SK-N-SH (cell line): ENCODE data around the gene PEX26. TPM values are rescaled to one million over a fixed set of nuclear protein-coding genes. Genes with fewer than 3 reads are reported as not detected.

ENCODE experiments used
- CTCF ChIA-PET: fragments of 300-600, 350-600 bp; formaldehyde crosslinking; extraction: SDS; loops from one replicate; lab custom pipeline; 2021; lab: Yijun Ruan, JAX
- POLR2A ChIA-PET: fragments of 350-600 bp; sonication (Branson Sonifier 250); formaldehyde crosslinking; extraction: SDS; loops from one replicate; lab custom pipeline; 2020; ENCODE audit warnings: antibody characterized with exemption, inconsistent platforms; lab: Yijun Ruan, JAX
- DNase-seq: peaks from one replicate; pipeline ENCODE4 v3.0.0; 2012
- H2AFZ ChIP-seq: fragments of 200-600 bp; sonication (generic); 2 replicates; pipeline ENCODE4 v1.8.1; 2016; ENCODE audit warnings: antibody characterized with exemption, mild to moderate bottlenecking, low read depth
- H3F3A ChIP-seq: fragments of 200-600 bp; sonication (generic); replicated peaks from 2 replicates; pipeline ENCODE3; 2016; ENCODE audit warnings: antibody characterized with exemption, mild to moderate bottlenecking; ENCODE audit not compliant: insufficient read depth
- H3K27ac ChIP-seq, 2 experiments: fragments of 200-500 bp in 1 of 2; fragments of 200-600 bp in 1 of 2; sonication (Bioruptor generic) in 1 of 2; sonication (generic), shearing (Covaris generic) in 1 of 2; 2 replicates each; pipeline versions ENCODE4 v1.5.1 to v1.6.1; 2014 to 2016; ENCODE audit warnings: low read depth in 2 of 2, inconsistent platforms in 1 of 2, low read length in 1 of 2, mild to moderate bottlenecking in 1 of 2, mixed read lengths in 1 of 2
- H3K27me3 ChIP-seq: fragments of 200-600 bp; sonication (generic), shearing (Covaris generic); 2 replicates; pipeline ENCODE4 v1.6.1; 2016; ENCODE audit warnings: mixed run types; ENCODE audit not compliant: insufficient read depth
- H3K36me3 ChIP-seq, 2 experiments: fragments of 200-500 bp in 1 of 2; fragments of 200-600 bp in 1 of 2; sonication (Bioruptor generic) in 1 of 2; sonication (generic) in 1 of 2; replicated peaks in 1 of 2; 2 replicates each; pipeline versions ENCODE3 to v1.5.1; 2014 to 2016; ENCODE audit warnings: low read length in 1 of 2, mild to moderate bottlenecking in 1 of 2; ENCODE audit not compliant: insufficient read depth in 2 of 2, control insufficient read depth in 1 of 2
- H3K4me1 ChIP-seq, 2 experiments: fragments of 200-500 bp in 1 of 2; fragments of 200-600 bp in 1 of 2; sonication (Bioruptor generic) in 1 of 2; sonication (generic), shearing (Covaris generic) in 1 of 2; 2 replicates each; pipeline versions ENCODE4 v1.5.1 to v1.6.1; 2014 to 2016; ENCODE audit warnings: low read depth in 1 of 2, low read length in 1 of 2, mixed run types in 1 of 2; ENCODE audit not compliant: insufficient read depth in 2 of 2, control insufficient read depth in 1 of 2
- H3K4me2 ChIP-seq: fragments of 200-600 bp; sonication (generic), shearing (Covaris generic); 2 replicates; pipeline ENCODE4 v1.6.1; 2017; ENCODE audit warnings: mixed run types
- H3K4me3 ChIP-seq, 2 experiments: fragments of 200-500 bp in 1 of 2; fragments of 200-600 bp in 1 of 2; sonication (Bioruptor generic) in 1 of 2; sonication (generic), shearing (Covaris generic) in 1 of 2; 2 replicates each; pipeline versions ENCODE4 v1.5.1 to v1.8.1; 2014 to 2016; ENCODE audit warnings: low read depth in 2 of 2, inconsistent platforms in 1 of 2, low read length in 1 of 2, mild to moderate bottlenecking in 1 of 2, mixed read lengths in 1 of 2, moderate library complexity in 1 of 2
- H3K79me2 ChIP-seq: fragments of 200-600 bp; sonication (generic); 2 replicates; pipeline ENCODE4 v1.8.1; 2017; ENCODE audit warnings: mild to moderate bottlenecking; ENCODE audit not compliant: insufficient read depth
- H3K9ac ChIP-seq: fragments of 200-600 bp; sonication (generic); 2 replicates; pipeline ENCODE4 v1.6.1; 2017; ENCODE audit warnings: mixed run types
- H3K9me2 ChIP-seq: fragments of 200-600 bp; sonication (generic); 2 replicates; pipeline ENCODE4 v1.6.1; 2017; ENCODE audit warnings: mixed run types
- H3K9me3 ChIP-seq: fragments of 200-600 bp; sonication (generic); 2 replicates; pipeline ENCODE4 v1.6.1; 2017; ENCODE audit warnings: mixed run types, mild to moderate bottlenecking, moderate library complexity
- H4K20me1 ChIP-seq: fragments of 200-600 bp; sonication (generic); 2 replicates; pipeline ENCODE4 v1.6.1; 2017; ENCODE audit warnings: mild to moderate bottlenecking, mixed run types; ENCODE audit not compliant: insufficient read depth
- FOSL2 ChIP-seq: IDR thresholded peaks from 2 replicates; pipeline ENCODE4 v1.4.0; 2012; ENCODE audit warnings: low read depth, mild to moderate bottlenecking, moderate library complexity, borderline replicate concordance
- JUND ChIP-seq: IDR thresholded peaks from 2 replicates; pipeline ENCODE4 v1.4.0; 2012
- MXI1 ChIP-seq: IDR thresholded peaks from 2 replicates; pipeline ENCODE4 v1.6.1; 2012; ENCODE audit warnings: mild to moderate bottlenecking, low read depth, low read length, improper control_type of control experiment
- RFX5 ChIP-seq: IDR thresholded peaks from 2 replicates; pipeline ENCODE4 v1.6.1; 2012; ENCODE audit warnings: mild to moderate bottlenecking, improper control_type of control experiment, low read length
- RXRA ChIP-seq: IDR thresholded peaks from 2 replicates; pipeline ENCODE4 v1.4.0; 2012; ENCODE audit warnings: low read depth, mild to moderate bottlenecking, borderline replicate concordance
- TCF12 ChIP-seq: IDR thresholded peaks from 2 replicates; pipeline ENCODE4 v1.4.0; 2012
- TEAD4 ChIP-seq: IDR thresholded peaks from 2 replicates; pipeline ENCODE4 v1.4.0; 2012; ENCODE audit warnings: mild to moderate bottlenecking, borderline replicate concordance; ENCODE audit not compliant: insufficient read depth
- YY1 ChIP-seq: IDR thresholded peaks from 2 replicates; pipeline ENCODE4 v1.4.0; 2012; ENCODE audit warnings: low read depth, mild to moderate bottlenecking
- WGBS: methylation state at CpG from one replicate; pipeline ENCODE4 v1.1.6; 2017; ENCODE audit warnings: low lambda C conversion rate; 5-methylcytosine and 5-hydroxymethylcytosine counted together
- polyA plus RNA-seq, 3 experiments: library from polyadenylated mRNA; depleted of rRNA; stranded (reverse); fragments of >200 nt; gene quantifications; 2 replicates each; pipeline ENCODE4 v1.2.3, GENCODE V29; 2012
- TF ChIP-seq, protein P1 (sequence below): IDR thresholded peaks from 2 replicates; pipeline ENCODE4 v1.4.0; 2012; ENCODE audit warnings: low read depth
- TF ChIP-seq, protein P2 (sequence below): IDR thresholded peaks from 2 replicates; pipeline ENCODE4 v1.4.0; 2012; ENCODE audit warnings: low read depth, borderline replicate concordance

The PEX26 gene
- polyA plus RNA-seq, 1 of the 3 experiments (the other 2 are of a cell fraction): 13.0 TPM

- WGBS: 87% methylated on average over 13 of the region's 14 CpGs
- no peaks in the 10 kb centered on the region for H3K79me2 ChIP-seq
- no peaks in the 10 kb centered on the region for H3K36me3 ChIP-seq
- POLR2A ChIA-PET: no interaction called here
- H3K9me3 ChIP-seq: no peaks in the 10 kb centered on the region
- no peak for DNase-seq
- H4K20me1 ChIP-seq: no peaks in the 10 kb centered on the region
- H3K4me2 ChIP-seq: no peak overlapping the region
- no peak overlapping the region for H2AFZ ChIP-seq
- H3K4me3 ChIP-seq: no peak overlapping the region
- H3F3A ChIP-seq: no peaks in the 10 kb centered on the region
- H3K4me1 ChIP-seq: no peaks in the 10 kb centered on the region; a peak in 1 of 4 replicates
- H3K9me2 ChIP-seq: no peaks in the 10 kb centered on the region
- no peaks in the 10 kb centered on the region for H3K27me3 ChIP-seq
- no peak overlapping the region for H3K9ac ChIP-seq
- no peak overlapping the region for H3K27ac ChIP-seq
- CTCF ChIA-PET: interaction anchor here (1.0 to 3.8 kb wide), 4 partner anchors 8 to 238 kb away, joined by 3 to 21 read pairs (median 12); partner anchors contain the start of gene MICAL3
- TF ChIP-seq, protein P1, sequence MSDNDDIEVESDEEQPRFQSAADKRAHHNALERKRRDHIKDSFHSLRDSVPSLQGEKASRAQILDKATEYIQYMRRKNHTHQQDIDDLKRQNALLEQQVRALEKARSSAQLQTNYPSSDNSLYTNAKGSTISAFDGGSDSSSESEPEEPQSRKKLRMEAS: 0 out of 2 replicates have a peak, but pooled peaks have one; percentile 11
- TF ChIP-seq MXI1: no peak
Measured at GRCh38 chr22:18067548-18068341, 10.0 kb upstream of the PEX26 start.

GRCh38 chr22:18068381-18068988, 9.3 kb upstream of the PEX26 start:
- Histone ChIP-seq H3K4me3 (no peak overlapping the region), H3K9ac (no peak overlapping the region), H3F3A (no peaks in the 10 kb centered on the region), H3K4me1 (no peaks in the 10 kb centered on the region; a peak in 1 of 4 replicates), H3K27me3 (no peaks in the 10 kb centered on the region), H3K4me2 (no peak overlapping the region), H4K20me1 (no peaks in the 10 kb centered on the region), H3K9me3 (no peaks in the 10 kb centered on the region), H2AFZ (peak overlapping the region; percentile 74; the same call in 1 of the 2 replicates), H3K27ac (no peak overlapping the region), H3K9me2 (no peaks in the 10 kb centered on the region), H3K36me3 (no peaks in the 10 kb centered on the region), H3K79me2 (no peaks in the 10 kb centered on the region)
- 87% methylated on average over 3 of the region's 3 CpGs for WGBS
- TF ChIP-seq RXRA (no peak), RFX5 (no peak), TCF12 (no peak), FOSL2 (no peak), JUND (no peak), TEAD4 (no peak), YY1 (no peak)
- TF ChIP-seq, protein P2, sequence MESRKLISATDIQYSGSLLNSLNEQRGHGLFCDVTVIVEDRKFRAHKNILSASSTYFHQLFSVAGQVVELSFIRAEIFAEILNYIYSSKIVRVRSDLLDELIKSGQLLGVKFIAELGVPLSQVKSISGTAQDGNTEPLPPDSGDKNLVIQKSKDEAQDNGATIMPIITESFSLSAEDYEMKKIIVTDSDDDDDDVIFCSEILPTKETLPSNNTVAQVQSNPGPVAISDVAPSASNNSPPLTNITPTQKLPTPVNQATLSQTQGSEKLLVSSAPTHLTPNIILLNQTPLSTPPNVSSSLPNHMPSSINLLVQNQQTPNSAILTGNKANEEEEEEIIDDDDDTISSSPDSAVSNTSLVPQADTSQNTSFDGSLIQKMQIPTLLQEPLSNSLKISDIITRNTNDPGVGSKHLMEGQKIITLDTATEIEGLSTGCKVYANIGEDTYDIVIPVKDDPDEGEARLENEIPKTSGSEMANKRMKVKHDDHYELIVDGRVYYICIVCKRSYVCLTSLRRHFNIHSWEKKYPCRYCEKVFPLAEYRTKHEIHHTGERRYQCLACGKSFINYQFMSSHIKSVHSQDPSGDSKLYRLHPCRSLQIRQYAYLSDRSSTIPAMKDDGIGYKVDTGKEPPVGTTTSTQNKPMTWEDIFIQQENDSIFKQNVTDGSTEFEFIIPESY: no peak
- POLR2A ChIA-PET: no interaction called here
- no peak for DNase-seq
- CTCF ChIA-PET: interaction anchor here (1.0 to 2.5 kb wide), 4 partner anchors 44 to 326 kb away, joined by 3 to 16 read pairs (median 6); partner anchors contain the start of gene MICAL3
